Brain microvascular endothelial cell (primary cell): ENCODE measurements around the gene SLC30A3.

Experiments
- DNase-seq: peaks from one replicate; pipeline ENCODE4 v3.0.0-alpha.2; 2020
- H3K27ac ChIP-seq: fragments of 250-450 bp; sonication (Bioruptor Pico); 2 replicates; pipeline ENCODE4 v1.5.1; 2020; ENCODE audit warnings: mild to moderate bottlenecking, moderate library complexity
- H3K27me3 ChIP-seq: fragments of 250-450 bp; sonication (Bioruptor Pico); replicated peaks from 2 replicates; pipeline ENCODE4 v1.5.1; 2020; ENCODE audit warnings: mild to moderate bottlenecking
- H3K36me3 ChIP-seq: fragments of 250-450 bp; sonication (Bioruptor Pico); replicated peaks from 2 replicates; pipeline ENCODE4 v1.5.1; 2020; ENCODE audit warnings: mild to moderate bottlenecking
- H3K4me3 ChIP-seq: 2 replicates; pipeline ENCODE4 v1.5.1; 2011; ENCODE audit warnings: low read depth, mild to moderate bottlenecking, control low read depth, low read length, moderate library complexity
- CTCF ChIP-seq: IDR thresholded peaks from 2 replicates; pipeline ENCODE4 v1.5.1; 2011; ENCODE audit warnings: low read depth, mild to moderate bottlenecking, moderate library complexity, low read length, control low read depth, inconsistent platforms; ENCODE audit errors: missing control alignments
- in situ Hi-C: cut with HindIII; loops from 2 replicates; pipeline ENCODE4 v1.10.0; 2017; ENCODE audit warnings: low sequenced_read_pairs, low pct_ligation_motif_present

The SLC30A3 gene

GRCh38 chr2:27231921-27232320, 30.9 kb downstream of the SLC30A3 start:
- TF ChIP-seq CTCF: no peak
- H3K4me3 ChIP-seq: no peak overlapping the region
- DNase-seq: no peak
- peaks cover 85% of the 10 kb centered on the region for H3K36me3 ChIP-seq
- in situ Hi-C loops: no loop called here
- H3K27ac ChIP-seq: no peak overlapping the region
- no peaks in the 10 kb centered on the region for H3K27me3 ChIP-seq

GRCh38 chr2:27227501-27227900, 35.3 kb downstream of the SLC30A3 start:
- peaks cover 84% of the 10 kb centered on the region for H3K36me3 ChIP-seq
- H3K27me3 ChIP-seq: no peaks in the 10 kb centered on the region
- no peak overlapping the region for H3K4me3 ChIP-seq
- no peak overlapping the region for H3K27ac ChIP-seq
- in situ Hi-C loops: no loop called here
- TF ChIP-seq CTCF: no peak
- DNase-seq: no peak

GRCh38 chr2:27225526-27225925, 37.3 kb downstream of the SLC30A3 start:
- H3K27ac ChIP-seq: no peak overlapping the region
- H3K4me3 ChIP-seq: no peak overlapping the region
- H3K36me3 ChIP-seq: peaks cover 77% of the 10 kb centered on the region
- in situ Hi-C loops: no loop called here
- H3K27me3 ChIP-seq: no peaks in the 10 kb centered on the region
- TF ChIP-seq CTCF: no peak
- no peak for DNase-seq

- no peak overlapping the region for H3K27ac ChIP-seq
- peaks cover 69% of the 10 kb centered on the region for H3K36me3 ChIP-seq
- no peak overlapping the region for H3K4me3 ChIP-seq
- no peak for DNase-seq
- H3K27me3 ChIP-seq: no peaks in the 10 kb centered on the region
- no peak for TF ChIP-seq CTCF
- in situ Hi-C loops: no loop called here
Observed at GRCh38 chr2:27223416-27223815, 39.4 kb downstream of the SLC30A3 start.

- Histone ChIP-seq H3K36me3 (peaks cover 63% of the 10 kb centered on the region), H3K27ac (no peak overlapping the region), H3K4me3 (no peak overlapping the region), H3K27me3 (no peaks in the 10 kb centered on the region)
- no peak for DNase-seq
- no peak for TF ChIP-seq CTCF
- in situ Hi-C loops: no loop called here
Observed at GRCh38 chr2:27222407-27222806, 40.4 kb downstream of the SLC30A3 start.

- H3K4me3 ChIP-seq: no peak overlapping the region
- peaks cover 52% of the 10 kb centered on the region for H3K36me3 ChIP-seq
- DNase-seq: no peak
- no peak for TF ChIP-seq CTCF
- in situ Hi-C loops: no loop called here
- no peak overlapping the region for H3K27ac ChIP-seq
- no peaks in the 10 kb centered on the region for H3K27me3 ChIP-seq
Observed at GRCh38 chr2:27221166-27221565, 41.7 kb downstream of the SLC30A3 start.
